Neural progenitor cell (in vitro differentiated cells): ENCODE data around the gene CCDC71.

Experiments used
- CTCF ChIP-seq: fragments of 200-600 bp; sonication (generic); IDR thresholded peaks from 2 replicates; pipeline ENCODE4 v1.5.1; 2017; ENCODE audit warnings: antibody characterized with exemption, mild to moderate bottlenecking
- EZH2 ChIP-seq: fragments of 200-600 bp; sonication (generic); IDR thresholded peaks from 2 replicates; pipeline ENCODE4 v1.6.1; 2017; ENCODE audit warnings: antibody characterized with exemption, mild to moderate bottlenecking, moderate library complexity

GRCh38 chr3:49120438-49121131, 45.5 kb downstream of the CCDC71 start, which contains the start of gene USP19:
- TF ChIP-seq CTCF: no peak
- no peak for TF ChIP-seq EZH2
